Right lobe of liver (tissue), 4 donors: Measurements from ENCODE around the gene ARHGAP33.

Experiments
- POLR2A ChIP-seq: fragments of 450-650 bp; IDR thresholded peaks from one replicate; pipeline ENCODE4 v1.6.1; 2017; ENCODE audit warnings: antibody characterized with exemption, mild to moderate bottlenecking
- TF ChIP-seq, protein P1 (sequence below), 4 donors: fragments of 200-600 bp in 3 of 4; fragments of 450-650 bp in 1 of 4; IDR thresholded peaks; one replicate each; pipeline versions ENCODE4 v1.5.1 to v1.8.0; 2016 to 2022; ENCODE audit warnings: antibody characterized with exemption in 4 of 4, mild to moderate bottlenecking in 2 of 4
- donor health status: DM: no; HTN: no; CAD: no.
- donor health status: DM: no; HTN: no; CAD: no.
- donor health status: DM: no; HTN: yes; CAD: no.

GRCh38 chr19:35746087-35746462 lies 29.3 kb upstream of the ARHGAP33 start:
- TF ChIP-seq, protein P1, sequence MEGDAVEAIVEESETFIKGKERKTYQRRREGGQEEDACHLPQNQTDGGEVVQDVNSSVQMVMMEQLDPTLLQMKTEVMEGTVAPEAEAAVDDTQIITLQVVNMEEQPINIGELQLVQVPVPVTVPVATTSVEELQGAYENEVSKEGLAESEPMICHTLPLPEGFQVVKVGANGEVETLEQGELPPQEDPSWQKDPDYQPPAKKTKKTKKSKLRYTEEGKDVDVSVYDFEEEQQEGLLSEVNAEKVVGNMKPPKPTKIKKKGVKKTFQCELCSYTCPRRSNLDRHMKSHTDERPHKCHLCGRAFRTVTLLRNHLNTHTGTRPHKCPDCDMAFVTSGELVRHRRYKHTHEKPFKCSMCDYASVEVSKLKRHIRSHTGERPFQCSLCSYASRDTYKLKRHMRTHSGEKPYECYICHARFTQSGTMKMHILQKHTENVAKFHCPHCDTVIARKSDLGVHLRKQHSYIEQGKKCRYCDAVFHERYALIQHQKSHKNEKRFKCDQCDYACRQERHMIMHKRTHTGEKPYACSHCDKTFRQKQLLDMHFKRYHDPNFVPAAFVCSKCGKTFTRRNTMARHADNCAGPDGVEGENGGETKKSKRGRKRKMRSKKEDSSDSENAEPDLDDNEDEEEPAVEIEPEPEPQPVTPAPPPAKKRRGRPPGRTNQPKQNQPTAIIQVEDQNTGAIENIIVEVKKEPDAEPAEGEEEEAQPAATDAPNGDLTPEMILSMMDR (IDR thresholded peaks at IDR 0.05) = no peak
- no peak for TF ChIP-seq POLR2A
